IMR-90 (cell line): ENCODE measurements around the gene RPAP2. TPM values are rescaled to one million over a fixed set of nuclear protein-coding genes. Genes with fewer than 3 reads are reported as not detected.

Source experiments
- ATAC-seq: fragments of 200-7000 bp; cut with Tn5 transposase; 2 replicates; pipeline ENCODE4 v1.9.1; 2020; ENCODE audit warnings: low read depth, mild to moderate bottlenecking, moderate library complexity
- BruUV-seq: library from RNA; stranded (reverse); fragments of 400-500 nt; replicated peaks from 2 replicates; lab custom pipeline; 2021; lab: Mats Ljungman, UMichigan
- CTCF ChIA-PET: fragments of 300-600 bp; formaldehyde crosslinking; extraction: SDS; loops from one replicate; lab custom pipeline; 2021; ENCODE audit warnings: antibody characterized with exemption; lab: Yijun Ruan, JAX
- POLR2A ChIA-PET: fragments of 300-600 bp; sonication (Branson Sonifier 250); formaldehyde crosslinking; loops from one replicate; lab custom pipeline; 2022; ENCODE audit warnings: antibody characterized with exemption; ENCODE audit not compliant: unreplicated experiment; lab: Charles Lee
- DNase-seq: peaks from one replicate; pipeline ENCODE4 v3.0.0; 2013
- H2AFZ ChIP-seq: replicated peaks from 2 replicates; pipeline ENCODE3; 2013; ENCODE audit warnings: low read length, mild to moderate bottlenecking; ENCODE audit not compliant: poor library complexity
- H2AK5ac ChIP-seq: 2 replicates; pipeline ENCODE4 v1.6.1; 2013; ENCODE audit warnings: low read depth, low read length, inconsistent platforms
- H2AK9ac ChIP-seq: replicated peaks from 2 replicates; pipeline ENCODE3; 2013; ENCODE audit warnings: mild to moderate bottlenecking, low read depth, low read length, moderate library complexity; ENCODE audit not compliant: poor library complexity
- H2BK120ac ChIP-seq: 2 replicates; pipeline ENCODE4 v1.6.1; 2013; ENCODE audit warnings: low read depth, low read length, inconsistent platforms
- H2BK15ac ChIP-seq: 3 replicates; pipeline ENCODE4 v1.6.1; 2013; ENCODE audit warnings: low read depth, low read length, inconsistent platforms
- H2BK20ac ChIP-seq: 2 replicates; pipeline ENCODE4 v1.6.1; 2013; ENCODE audit warnings: low read depth, mild to moderate bottlenecking, inconsistent platforms, low read length, moderate library complexity
- H2BK5ac ChIP-seq: 2 replicates; pipeline ENCODE4 v1.6.1; 2013; ENCODE audit warnings: mild to moderate bottlenecking, low read depth, low read length, inconsistent platforms; ENCODE audit not compliant: poor library complexity, severe bottlenecking
- H3K14ac ChIP-seq: replicated peaks from 2 replicates; pipeline ENCODE4 v1.6.1; 2013; ENCODE audit warnings: low read depth, low read length, inconsistent platforms
- H3K18ac ChIP-seq: 2 replicates; pipeline ENCODE4 v1.6.1; 2013; ENCODE audit warnings: low read depth, low read length, control low read depth
- H3K23ac ChIP-seq: 2 replicates; pipeline ENCODE4 v1.6.1; 2013; ENCODE audit warnings: low read depth, low read length, inconsistent platforms
- H3K27ac ChIP-seq: 2 replicates; pipeline ENCODE4 v1.5.1; 2013; ENCODE audit warnings: mild to moderate bottlenecking, control low read depth, low read length; ENCODE audit not compliant: insufficient read depth
- H3K27me3 ChIP-seq: 2 replicates; pipeline ENCODE4 v1.6.1; 2013; ENCODE audit warnings: low read length; ENCODE audit not compliant: control insufficient read depth, insufficient read depth
- H3K36me3 ChIP-seq: 2 replicates; pipeline ENCODE4 v1.6.1; 2013; ENCODE audit warnings: low read length, mixed read lengths; ENCODE audit not compliant: control insufficient read depth, insufficient read depth
- H3K4ac ChIP-seq: 2 replicates; pipeline ENCODE4 v1.6.1; 2013; ENCODE audit warnings: low read depth, low read length, inconsistent platforms
- H3K4me1 ChIP-seq: 2 replicates; pipeline ENCODE4 v1.6.1; 2013; ENCODE audit warnings: low read length, mixed read lengths; ENCODE audit not compliant: control insufficient read depth, insufficient read depth
- H3K4me2 ChIP-seq: 2 replicates; pipeline ENCODE4 v1.6.1; 2013; ENCODE audit warnings: low read depth, mild to moderate bottlenecking, control low read depth, low read length, moderate library complexity
- H3K4me3 ChIP-seq: 2 replicates; pipeline ENCODE4 v1.5.1; 2013; ENCODE audit warnings: low read depth, mild to moderate bottlenecking, control low read depth, low read length, moderate library complexity; ENCODE audit not compliant: insufficient read depth
- H3K56ac ChIP-seq: 2 replicates; pipeline ENCODE4 v1.6.1; 2013; ENCODE audit warnings: low read length, inconsistent platforms; ENCODE audit not compliant: insufficient read depth; ENCODE audit errors: extremely low read depth
- H3K79me1 ChIP-seq, 2 experiments: 2 replicates each; pipeline ENCODE4 v1.6.1; 2013; ENCODE audit warnings: low read length in 2 of 2, inconsistent platforms in 1 of 2, low read depth in 1 of 2
- H3K9ac ChIP-seq: 2 replicates; pipeline ENCODE4 v1.6.1; 2013; ENCODE audit warnings: low read depth, low read length, control low read depth
- H3K9me1 ChIP-seq: 2 replicates; pipeline ENCODE4 v1.6.1; 2013; ENCODE audit warnings: low read length, inconsistent platforms; ENCODE audit not compliant: insufficient read depth
- H3K9me3 ChIP-seq: 2 replicates; pipeline ENCODE4 v1.6.1; 2013; ENCODE audit warnings: low read length; ENCODE audit not compliant: control insufficient read depth, insufficient read depth
- H4K20me1 ChIP-seq: 2 replicates; pipeline ENCODE4 v1.6.1; 2013; ENCODE audit warnings: low read length, inconsistent platforms; ENCODE audit not compliant: insufficient read depth
- H4K5ac ChIP-seq: 2 replicates; pipeline ENCODE4 v1.6.1; 2013; ENCODE audit warnings: mild to moderate bottlenecking, low read depth, low read length, control low read depth
- H4K8ac ChIP-seq, 2 experiments: 2 replicates each; pipeline ENCODE4 v1.6.1; 2013; ENCODE audit warnings: low read depth in 2 of 2, low read length in 2 of 2, control low read depth in 1 of 2, inconsistent platforms in 1 of 2
- H4K91ac ChIP-seq: 2 replicates; pipeline ENCODE4 v1.6.1; 2013; ENCODE audit warnings: low read depth, low read length, inconsistent platforms; ENCODE audit not compliant: insufficient read depth
- MAFK ChIP-seq: IDR thresholded peaks from 2 replicates; pipeline ENCODE4 v1.6.1; 2012; ENCODE audit warnings: low read depth, low read length, improper control_type of control experiment
- WGBS, 2 experiments: methylation state at CpG; one replicate each; pipeline versions ENCODE4 v1.1.5 to v1.1.7; 2013; ENCODE audit warnings: missing lambda C conversion rate in 2 of 2; ENCODE audit not compliant: insufficient read length in 1 of 2; ENCODE audit errors: extremely low coverage in 2 of 2; 5-methylcytosine and 5-hydroxymethylcytosine counted together
- dilution Hi-C: fragments of 300-500 bp; cut with HindIII; formaldehyde crosslinking; loops from one replicate; pipeline ENCODE4 v1.14.3; 2018; ENCODE audit warnings: low sequenced_read_pairs; ENCODE audit not compliant: unreplicated experiment
- in situ Hi-C: fragments of 300-500 bp; cut with MboI; formaldehyde crosslinking; loops from 3 replicates; pipeline ENCODE4 v1.14.3; 2019; ENCODE audit warnings: low sequenced_read_pairs, inconsistent platforms, mixed read lengths
- intact Hi-C: fragments of 100-400 bp; cut with micrococcal nuclease; formaldehyde crosslinking; loops from 2 replicates; pipeline ENCODE4 v1.10.0; 2022
- polyA plus RNA-seq, 3 experiments: library from polyadenylated mRNA; depleted of rRNA; stranded (reverse); fragments of >200 nt; gene quantifications; 2 replicates each; pipeline ENCODE4 v1.2.3, GENCODE V29; 2012; ENCODE audit warnings: low replicate concordance in 1 of 3
- total RNA-seq: library from RNA; depleted of rRNA; stranded (reverse); fragments of >200 nt; gene quantifications from 2 replicates; pipeline ENCODE4 v1.2.3, GENCODE V29; 2012

Gene RPAP2
- total and polyA plus RNA-seq, 2 of the 4 experiments (the other 2 are of a cell fraction), result 7.1 to 13.6 TPM

DNA sequence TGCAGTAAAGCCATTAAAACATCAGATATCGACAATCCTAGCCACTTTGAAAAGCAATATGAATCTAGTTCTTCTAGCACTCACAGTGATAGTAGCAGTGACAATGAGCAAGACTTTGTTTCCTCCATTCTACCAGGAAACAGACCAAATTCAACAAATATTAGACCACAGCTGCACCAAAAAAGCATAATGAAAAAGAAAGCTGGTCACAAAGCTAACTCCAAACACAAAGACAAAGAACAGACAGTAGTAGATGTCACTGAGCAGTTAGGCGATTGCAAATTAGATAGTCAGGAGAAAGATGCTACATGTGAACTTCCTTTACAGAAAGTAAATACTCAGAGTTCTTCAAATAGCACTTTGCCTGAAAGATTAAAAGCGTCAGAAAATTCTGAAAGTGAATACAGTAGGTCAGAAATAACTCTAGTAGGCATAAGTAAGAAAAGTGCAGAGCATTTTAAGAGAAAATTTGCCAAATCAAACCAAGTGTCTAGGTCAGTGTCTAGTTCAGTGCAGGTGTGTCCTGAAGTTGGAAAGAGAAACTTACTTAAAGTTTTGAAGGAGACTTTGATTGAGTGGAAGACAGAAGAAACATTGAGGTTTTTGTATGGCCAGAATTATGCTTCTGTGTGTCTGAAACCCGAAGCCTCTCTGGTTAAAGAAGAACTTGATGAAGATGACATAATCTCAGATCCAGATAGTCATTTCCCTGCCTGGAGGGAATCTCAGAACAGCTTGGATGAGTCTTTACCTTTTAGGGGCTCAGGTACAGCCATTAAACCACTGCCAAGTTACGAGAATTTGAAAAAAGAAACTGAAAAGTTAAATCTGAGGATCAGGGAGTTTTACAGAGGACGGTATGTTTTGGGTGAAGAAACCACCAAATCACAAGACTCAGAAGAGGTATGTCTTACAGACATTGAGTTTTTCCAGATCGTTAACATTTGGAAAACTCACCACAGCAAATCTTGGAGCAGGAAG lies 24.9 kb downstream of the RPAP2 start:
- intact Hi-C loops, result no loop called here
- no peak overlapping the region for H3K4ac ChIP-seq
- dilution Hi-C loops, result no loop called here
- no peak overlapping the region for H3K56ac ChIP-seq
- no peaks in the 10 kb centered on the region for H3K9me1 ChIP-seq
- H2BK120ac ChIP-seq, result no peak overlapping the region
- no peak overlapping the region for H4K5ac ChIP-seq
- H3K23ac ChIP-seq, result no peak overlapping the region
- H4K91ac ChIP-seq, result no peak overlapping the region
- H3K18ac ChIP-seq, result no peak overlapping the region
- H3K4me2 ChIP-seq, result no peak overlapping the region
- ChIA-PET CTCF (no interaction called here), POLR2A (no interaction called here)
- H3K14ac ChIP-seq, result no peak overlapping the region
- no peaks in the 10 kb centered on the region for H4K20me1 ChIP-seq
- H4K8ac ChIP-seq, result no peak overlapping the region
- TSS peak; percentile 67 for BruUV-seq
- no peak overlapping the region for H2BK5ac ChIP-seq
- H2AK9ac ChIP-seq, result no peak overlapping the region
- in situ Hi-C loops, result no loop called here
- no peaks in the 10 kb centered on the region for H3K27me3 ChIP-seq
- H2BK15ac ChIP-seq, result no peak overlapping the region
- TF ChIP-seq MAFK, result no peak
- no peak overlapping the region for H2AFZ ChIP-seq
- WGBS, 2 experiments, result 83% methylated on average over 1 of the region's 7 CpGs; no CpG with 5 or more reads in 1 of the 2 experiments
- no peak overlapping the region for H2AK5ac ChIP-seq
- no peak overlapping the region for H2BK20ac ChIP-seq
- no peak for DNase-seq
- no peak overlapping the region for H3K4me3 ChIP-seq
- no peak overlapping the region for H3K9ac ChIP-seq
- peaks cover 16% of the 10 kb centered on the region for H3K36me3 ChIP-seq
- no peak overlapping the region for H3K27ac ChIP-seq
- no peak for ATAC-seq
- H3K79me1 ChIP-seq, result peaks cover 3 to 6% of the 10 kb centered on the region in 2 experiments; a peak in 1 of 4 replicates
- no peaks in the 10 kb centered on the region for H3K4me1 ChIP-seq
- peaks cover 5% of the 10 kb centered on the region; the same call in 1 of the 2 replicates for H3K9me3 ChIP-seq
